Kidney tubule cell (primary cell): Measurements from ENCODE around the gene C17orf58.

Source experiments
- DNase-seq: peaks from one replicate; pipeline ENCODE4 v3.0.0-alpha.2; 2018; ENCODE audit warnings: low spot score

The C17orf58 gene

DNA sequence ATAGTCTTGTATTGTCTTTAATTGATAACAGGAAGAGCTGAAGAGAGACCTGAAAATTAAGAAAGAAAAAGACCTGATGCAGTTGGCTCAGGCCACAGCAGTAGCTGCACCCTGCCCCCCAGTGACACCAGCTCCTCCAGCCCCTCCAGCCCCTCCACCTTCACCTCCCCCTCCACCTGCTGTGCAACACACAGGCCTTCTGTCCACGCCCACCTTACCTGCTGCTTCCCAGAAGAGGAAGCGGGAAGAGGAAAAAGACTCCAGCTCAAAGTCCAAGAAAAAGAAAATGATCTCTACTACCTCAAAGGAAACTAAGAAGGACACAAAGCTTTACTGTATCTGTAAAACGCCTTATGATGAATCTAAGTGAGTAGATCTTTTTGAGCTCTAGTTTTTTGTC, 36.8 kb downstream of the C17orf58 start:
- DNase-seq: no peak

DNA sequence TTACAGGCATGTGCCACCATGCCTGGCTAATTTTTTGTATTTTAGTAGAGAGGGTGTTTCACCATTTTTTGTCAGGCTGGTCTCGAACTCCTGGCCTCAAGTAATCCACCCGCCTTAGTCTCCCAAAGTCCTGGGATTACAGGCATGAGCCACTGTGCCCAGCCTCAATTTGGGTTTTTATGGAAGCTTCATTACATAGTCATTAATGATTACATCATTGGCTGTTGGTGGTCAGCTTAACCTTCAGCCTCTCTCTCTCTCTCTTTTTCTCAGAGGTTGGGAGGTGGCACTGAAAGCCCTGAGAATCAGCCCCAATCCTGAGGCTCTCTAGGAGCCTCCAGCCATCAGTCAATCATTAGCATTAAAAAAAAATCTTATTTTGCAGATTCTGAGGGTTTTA, 45.3 kb downstream of the C17orf58 start:
- no peak for DNase-seq

DNA sequence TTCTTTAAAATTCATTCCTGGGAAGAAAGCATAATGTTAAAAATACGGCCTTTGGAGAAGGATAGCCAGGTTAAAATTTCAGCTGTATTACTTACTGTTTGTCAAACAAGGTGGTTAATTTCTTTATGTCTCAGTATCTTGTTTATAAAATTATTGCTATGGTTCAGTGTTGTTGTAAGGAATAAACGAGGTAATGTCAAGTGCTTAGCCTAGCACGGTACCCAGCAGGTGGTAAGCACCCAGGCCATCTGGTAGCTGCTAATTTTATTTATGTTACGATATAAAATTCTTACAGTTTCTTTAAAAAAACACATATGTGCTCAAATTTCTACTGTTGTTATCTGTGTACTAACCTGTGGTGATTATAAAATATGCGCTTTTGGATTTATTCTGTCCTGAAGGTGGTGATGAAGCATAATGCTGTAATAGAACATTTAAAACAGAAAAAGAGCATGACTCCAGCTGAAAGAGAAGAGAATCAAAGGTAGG, 48.9 kb downstream of the C17orf58 start:
- no peak for DNase-seq

DNA sequence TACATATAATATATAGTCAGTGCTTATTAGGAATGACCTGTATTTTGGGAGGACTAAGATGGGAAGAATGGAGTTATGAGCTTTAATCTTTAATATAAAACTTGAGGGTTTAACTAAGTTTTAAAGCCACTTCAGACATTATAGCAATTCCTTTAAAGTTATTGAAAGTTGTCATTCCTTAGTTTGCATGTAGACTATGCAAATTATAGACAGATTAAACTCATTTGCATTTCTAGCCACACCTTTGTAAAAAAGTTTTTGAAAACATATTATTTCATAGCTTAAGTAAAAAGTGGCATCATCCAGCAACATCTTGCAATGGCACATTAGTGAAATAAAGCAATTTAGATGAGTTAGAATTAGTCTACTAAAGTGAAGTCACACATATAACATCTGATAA, 49.8 kb downstream of the C17orf58 start:
- DNase-seq: no peak

DNA sequence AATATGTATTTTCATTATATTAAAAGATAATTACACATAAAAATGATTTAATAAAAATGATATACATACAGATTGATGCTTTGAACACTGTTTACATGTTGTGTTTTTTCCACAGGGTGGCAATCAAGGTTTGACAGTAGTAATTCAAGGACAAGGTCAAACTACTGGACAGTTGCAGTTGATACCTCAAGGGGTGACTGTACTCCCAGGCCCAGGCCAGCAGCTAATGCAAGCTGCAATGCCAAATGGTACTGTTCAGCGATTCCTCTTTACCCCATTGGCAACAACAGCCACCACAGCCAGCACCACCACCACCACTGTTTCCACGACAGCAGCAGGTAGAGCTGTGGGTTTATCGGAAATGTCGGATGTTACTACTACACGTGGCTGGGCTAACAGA, 52.2 kb downstream of the C17orf58 start:
- DNase-seq: no peak

DNA sequence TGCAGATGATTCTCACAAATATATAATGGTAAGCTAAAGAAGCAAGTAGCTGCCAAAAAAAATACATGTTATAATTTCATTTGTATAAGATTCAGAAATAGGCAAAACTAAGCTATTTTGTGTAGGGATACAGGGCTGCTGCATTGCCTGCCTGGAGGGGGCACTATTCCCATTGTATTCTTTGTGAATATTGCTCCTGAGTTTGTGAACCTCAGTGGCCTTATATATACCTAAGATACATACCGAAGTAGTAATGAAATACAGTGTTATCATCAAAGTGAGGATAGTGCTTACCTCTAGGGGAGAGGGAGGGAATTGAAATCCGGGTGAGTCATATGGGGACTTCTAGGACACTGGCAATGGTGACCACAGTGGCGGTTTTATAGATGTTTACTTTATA, 53.5 kb downstream of the C17orf58 start:
- no peak for DNase-seq
